Measurements from ENCODE around the gene INPP5D. TPM values are rescaled to one million over a fixed set of nuclear protein-coding genes. Genes with fewer than 3 reads are reported as not detected.

INPP5D gene
- total RNA-seq, 1 donor from 2014 or later = 18.3 TPM

DNA sequence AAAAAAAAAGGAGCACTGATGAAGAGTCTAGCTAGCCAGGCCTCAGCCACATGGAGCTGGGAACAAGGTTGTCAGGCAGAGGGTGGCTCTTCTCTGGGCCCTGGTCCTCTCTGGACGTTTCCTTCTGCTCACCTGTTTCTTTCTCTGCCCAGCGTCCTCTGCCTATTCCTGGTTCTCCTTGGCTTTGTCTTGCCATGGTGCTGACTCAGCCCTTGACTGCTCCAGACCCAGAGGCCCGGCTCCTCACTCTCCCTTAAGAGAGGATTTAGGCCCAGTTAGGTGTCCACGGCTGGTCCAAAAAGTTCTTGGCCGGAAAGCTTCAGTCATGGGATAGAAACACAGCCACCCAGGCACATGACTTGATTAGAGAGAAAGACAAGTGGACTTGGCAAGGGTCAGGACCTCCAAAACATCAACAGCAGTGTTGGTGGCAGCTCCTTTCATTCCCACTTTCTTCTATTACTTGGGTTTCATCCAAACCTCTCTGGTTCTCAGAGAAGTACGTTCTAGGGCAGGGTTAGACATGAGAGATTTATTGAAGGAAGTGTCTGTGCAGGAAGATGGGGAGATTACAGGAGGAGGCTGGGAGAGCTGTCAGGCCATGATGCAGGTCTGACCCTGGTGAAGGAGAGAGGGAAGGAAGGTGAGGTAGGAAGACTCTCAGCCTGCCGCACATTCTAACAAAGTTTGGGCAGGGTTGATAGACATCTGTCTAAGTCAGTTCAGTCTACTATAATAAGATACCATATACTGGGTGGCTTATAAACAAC lies 176.9 kb downstream of the INPP5D start:
- no peak for DNase-seq (ENCODE audit: extremely low spot score, unreplicated experiment)
- Mint-ChIP-seq H3K4me1 (ENCODE audit: unreplicated experiment) (no peaks in the 10 kb centered on the region), H3K27ac (no peak overlapping the region), H3K4me3 (no peak overlapping the region), H3K36me3 (no peaks in the 10 kb centered on the region), H3K9me3 (no peaks in the 10 kb centered on the region), H3K27me3 (no peaks in the 10 kb centered on the region)
- TF ChIP-seq, protein P1, sequence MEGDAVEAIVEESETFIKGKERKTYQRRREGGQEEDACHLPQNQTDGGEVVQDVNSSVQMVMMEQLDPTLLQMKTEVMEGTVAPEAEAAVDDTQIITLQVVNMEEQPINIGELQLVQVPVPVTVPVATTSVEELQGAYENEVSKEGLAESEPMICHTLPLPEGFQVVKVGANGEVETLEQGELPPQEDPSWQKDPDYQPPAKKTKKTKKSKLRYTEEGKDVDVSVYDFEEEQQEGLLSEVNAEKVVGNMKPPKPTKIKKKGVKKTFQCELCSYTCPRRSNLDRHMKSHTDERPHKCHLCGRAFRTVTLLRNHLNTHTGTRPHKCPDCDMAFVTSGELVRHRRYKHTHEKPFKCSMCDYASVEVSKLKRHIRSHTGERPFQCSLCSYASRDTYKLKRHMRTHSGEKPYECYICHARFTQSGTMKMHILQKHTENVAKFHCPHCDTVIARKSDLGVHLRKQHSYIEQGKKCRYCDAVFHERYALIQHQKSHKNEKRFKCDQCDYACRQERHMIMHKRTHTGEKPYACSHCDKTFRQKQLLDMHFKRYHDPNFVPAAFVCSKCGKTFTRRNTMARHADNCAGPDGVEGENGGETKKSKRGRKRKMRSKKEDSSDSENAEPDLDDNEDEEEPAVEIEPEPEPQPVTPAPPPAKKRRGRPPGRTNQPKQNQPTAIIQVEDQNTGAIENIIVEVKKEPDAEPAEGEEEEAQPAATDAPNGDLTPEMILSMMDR (conservative IDR thresholded peaks at IDR 0.05) = no peak

DNA sequence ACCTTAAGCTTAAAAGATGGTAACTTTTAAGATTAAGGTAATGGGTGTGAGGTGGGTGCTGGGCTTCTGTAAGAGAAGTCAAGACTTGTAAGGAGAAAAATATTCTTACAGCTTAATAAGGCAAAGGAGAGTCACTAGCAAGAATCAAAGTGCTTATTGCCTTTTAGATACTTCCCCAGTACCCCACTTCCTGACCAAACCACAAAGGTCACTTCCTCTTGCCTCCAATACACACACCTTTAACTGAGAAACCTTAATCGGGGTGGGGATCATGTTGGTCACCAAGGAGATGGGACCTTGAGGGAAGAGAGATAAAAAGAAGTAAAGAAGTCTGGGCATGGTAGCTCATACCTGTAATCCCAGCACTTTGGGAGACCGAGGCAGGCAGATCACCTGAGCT lies 180.8 kb downstream of the INPP5D start:
- no peaks in the 10 kb centered on the region for H3K4me1 Mint-ChIP-seq (ENCODE audit: unreplicated experiment)
- H3K9me3 Mint-ChIP-seq = no peaks in the 10 kb centered on the region
- peaks cover 7% of the 10 kb centered on the region for H3K27me3 Mint-ChIP-seq
- no peaks in the 10 kb centered on the region for H3K36me3 Mint-ChIP-seq
- TF ChIP-seq, protein P1 (conservative IDR thresholded peaks at IDR 0.05) = no peak
- no peak overlapping the region for H3K4me3 Mint-ChIP-seq
- DNase-seq (ENCODE audit: extremely low spot score, unreplicated experiment) = no peak
- no peak overlapping the region for H3K27ac Mint-ChIP-seq

DNA sequence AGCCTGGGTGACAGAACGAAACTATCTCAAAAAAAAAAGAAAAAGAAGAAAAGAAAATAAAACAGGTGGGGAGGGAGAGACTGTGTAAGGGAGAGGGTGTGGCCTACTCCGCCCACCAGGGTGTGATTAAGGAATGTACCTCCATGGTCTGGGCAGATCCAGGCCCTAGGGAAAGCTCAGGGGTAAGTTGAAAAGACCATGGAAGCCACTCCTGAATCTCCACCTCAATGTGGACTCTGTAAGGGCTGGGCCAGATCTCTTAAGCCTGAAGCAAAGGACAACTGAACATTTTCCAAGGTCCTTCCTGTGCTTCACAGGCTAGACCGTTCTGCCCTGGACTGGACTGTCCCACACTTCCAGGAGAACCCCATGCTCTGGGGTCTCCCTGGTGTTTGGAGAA lies 181.7 kb downstream of the INPP5D start:
- Mint-ChIP-seq H3K4me1 (ENCODE audit: unreplicated experiment) (no peaks in the 10 kb centered on the region), H3K27me3 (peaks cover 7% of the 10 kb centered on the region), H3K36me3 (no peaks in the 10 kb centered on the region), H3K4me3 (no peak overlapping the region), H3K9me3 (no peaks in the 10 kb centered on the region), H3K27ac (peak overlapping the region; percentile 81)
- TF ChIP-seq, protein P1 (conservative IDR thresholded peaks at IDR 0.05) = no peak
- no peak for DNase-seq (ENCODE audit: extremely low spot score, unreplicated experiment)

DNA sequence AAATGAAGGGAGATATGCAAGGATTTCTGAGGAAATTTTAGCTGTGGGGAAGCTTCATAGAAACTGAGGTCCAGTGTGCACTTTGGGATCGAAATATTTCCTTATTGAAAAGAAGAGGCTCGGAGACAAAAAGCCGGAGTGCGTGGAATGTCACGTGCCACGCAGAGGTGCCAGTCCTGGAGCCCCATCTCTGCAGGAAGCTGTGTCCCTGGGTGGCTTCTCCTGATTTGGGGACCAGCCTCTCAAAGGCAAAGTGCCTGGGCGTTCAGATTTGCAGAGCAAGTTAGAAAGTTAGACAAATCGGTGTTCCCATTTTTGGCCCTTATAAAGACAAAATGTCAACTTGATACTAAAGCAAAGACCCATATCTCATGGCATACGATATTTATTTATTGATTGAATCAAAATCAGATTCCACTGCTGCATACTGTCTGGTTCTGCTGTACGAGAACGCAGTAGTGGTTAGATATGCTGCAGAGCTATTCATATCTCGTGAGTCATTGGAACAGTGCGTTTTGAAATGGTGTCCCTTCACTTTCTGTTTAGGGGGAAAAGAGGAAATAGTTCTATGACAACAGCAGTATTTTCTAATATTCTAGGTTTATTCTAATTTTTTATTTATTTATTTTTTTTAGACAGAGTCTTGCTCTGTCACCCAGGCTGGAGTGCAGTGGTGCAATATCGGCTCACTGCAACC lies 182.2 kb downstream of the INPP5D start:
- Mint-ChIP-seq H3K27me3 (peaks cover 7% of the 10 kb centered on the region), H3K27ac (peak overlapping the region; percentile 81), H3K9me3 (no peaks in the 10 kb centered on the region), H3K36me3 (no peaks in the 10 kb centered on the region), H3K4me3 (no peak overlapping the region), H3K4me1 (ENCODE audit: unreplicated experiment) (no peaks in the 10 kb centered on the region)
- TF ChIP-seq, protein P1 (conservative IDR thresholded peaks at IDR 0.05) = no peak
- no peak for DNase-seq (ENCODE audit: extremely low spot score, unreplicated experiment)

DNA sequence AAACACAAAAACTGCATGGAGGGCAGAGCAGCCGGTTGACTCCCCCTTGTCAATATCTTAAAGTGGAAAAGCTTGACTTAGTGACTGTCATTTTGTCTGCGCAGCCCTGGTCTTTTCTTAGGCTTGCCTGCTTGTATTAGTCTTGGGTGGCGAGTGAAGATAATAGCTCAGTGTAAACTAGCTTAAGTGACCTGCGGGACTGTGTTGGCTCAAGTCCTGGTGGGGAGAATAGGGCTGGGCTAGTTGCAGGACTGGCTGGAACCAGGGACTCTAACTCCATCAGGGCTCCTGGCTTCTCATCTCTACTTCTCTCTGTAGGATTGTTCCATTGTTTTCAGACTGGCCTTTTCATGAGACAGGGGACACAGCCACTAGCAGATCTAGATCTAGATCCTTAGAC lies 183.2 kb downstream of the INPP5D start:
- no peaks in the 10 kb centered on the region for H3K4me1 Mint-ChIP-seq (ENCODE audit: unreplicated experiment)
- no peak overlapping the region for H3K27ac Mint-ChIP-seq

More for the DNA sequence above, 183.2 kb downstream of the INPP5D start:
- no peaks in the 10 kb centered on the region for H3K36me3 Mint-ChIP-seq
- TF ChIP-seq, protein P1 (conservative IDR thresholded peaks at IDR 0.05) = no peak
- no peak overlapping the region for H3K4me3 Mint-ChIP-seq
- peaks cover 11% of the 10 kb centered on the region for H3K27me3 Mint-ChIP-seq
- no peaks in the 10 kb centered on the region for H3K9me3 Mint-ChIP-seq
- DNase-seq (ENCODE audit: extremely low spot score, unreplicated experiment) = no peak
